HG02885 (cell line): ENCODE measurements around the gene FGFRL1.

Source experiments
- ATAC-seq: cut with Tn5 transposase; IDR thresholded peaks from one replicate; pipeline ENCODE4 v1.9.1; 2021; ENCODE audit warnings: mild to moderate bottlenecking; ENCODE audit not compliant: unreplicated experiment, poor library complexity

Gene FGFRL1

DNA sequence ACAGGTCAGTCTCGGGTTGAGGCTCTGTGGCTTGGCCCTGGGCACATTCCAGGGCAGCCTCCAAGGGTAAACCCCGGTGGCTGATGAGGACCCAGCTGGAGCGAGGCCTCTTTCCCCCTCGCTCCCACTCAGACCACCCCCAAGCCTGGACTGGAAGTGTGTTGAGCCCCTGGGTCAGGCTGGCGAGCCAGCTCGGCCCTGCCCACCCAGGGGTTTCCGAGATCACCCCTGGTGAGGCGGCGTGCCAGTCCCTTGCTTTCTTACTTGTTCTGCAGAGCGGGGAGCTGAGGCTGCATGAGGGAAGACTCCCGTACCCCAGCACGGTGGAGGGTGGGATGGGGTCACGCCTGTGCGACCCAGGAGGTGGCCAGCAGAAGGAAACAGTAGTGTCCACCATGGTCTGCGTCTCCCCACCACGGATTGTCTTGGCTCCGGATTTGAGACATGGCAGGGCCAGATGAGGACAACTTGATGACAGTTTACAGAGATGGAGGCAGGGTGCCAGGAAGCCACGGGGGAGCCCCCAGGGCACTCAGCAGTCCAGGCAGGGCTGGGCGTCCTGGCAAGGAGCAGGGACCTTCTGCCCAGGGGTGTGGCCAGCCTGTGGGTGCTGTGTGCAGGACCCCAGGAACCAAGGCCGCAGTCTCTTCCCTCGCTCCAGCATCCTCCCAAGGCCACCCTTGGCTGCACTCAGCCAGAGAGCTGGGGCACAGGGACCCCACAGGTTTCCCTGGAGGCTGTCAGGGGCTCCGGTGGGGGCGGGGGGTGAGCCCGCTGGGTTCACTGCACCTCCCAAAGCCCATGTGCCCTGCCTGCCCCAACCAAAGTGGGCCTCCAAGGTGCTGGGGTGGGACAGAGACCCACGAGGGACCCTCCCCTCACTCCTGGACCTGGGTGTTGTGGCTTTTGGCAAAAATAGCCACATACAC, 6.6 kb upstream of the FGFRL1 start:
- no peak for ATAC-seq

- no peak for ATAC-seq
Measured at GRCh38 chr4:1006856-1007255, 4.6 kb upstream of the FGFRL1 start.

- peak; percentile 12 for ATAC-seq
Measured at GRCh38 chr4:1008840-1009541, 2.4 kb upstream of the FGFRL1 start.

GRCh38 chr4:1009542-1010394, 1.7 kb upstream of the FGFRL1 start:
- ATAC-seq = peak; percentile 53

GRCh38 chr4:1010395-1011021, 918 bp upstream of the FGFRL1 start:
- ATAC-seq = peak; percentile 1

DNA sequence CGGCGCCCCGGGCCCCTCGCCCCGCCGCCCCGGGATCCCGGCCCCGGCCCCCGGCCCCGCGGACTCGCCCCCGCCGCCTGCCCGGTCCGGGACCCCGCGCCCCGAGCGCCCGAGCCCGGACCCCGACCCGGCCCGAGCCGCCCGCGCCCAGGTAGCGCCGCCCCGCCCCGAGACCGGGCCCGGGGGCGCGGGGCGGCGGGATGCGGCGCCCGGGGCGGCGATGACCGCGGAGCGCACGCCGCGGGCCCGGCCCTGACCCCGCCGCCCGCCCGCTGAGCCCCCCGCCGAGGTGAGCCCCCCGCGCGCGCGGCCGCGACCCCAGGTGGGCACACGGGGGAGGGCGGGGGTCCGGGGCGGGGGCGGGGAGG, 224 bp downstream of the FGFRL1 start:
- ATAC-seq = peak; percentile 7

DNA sequence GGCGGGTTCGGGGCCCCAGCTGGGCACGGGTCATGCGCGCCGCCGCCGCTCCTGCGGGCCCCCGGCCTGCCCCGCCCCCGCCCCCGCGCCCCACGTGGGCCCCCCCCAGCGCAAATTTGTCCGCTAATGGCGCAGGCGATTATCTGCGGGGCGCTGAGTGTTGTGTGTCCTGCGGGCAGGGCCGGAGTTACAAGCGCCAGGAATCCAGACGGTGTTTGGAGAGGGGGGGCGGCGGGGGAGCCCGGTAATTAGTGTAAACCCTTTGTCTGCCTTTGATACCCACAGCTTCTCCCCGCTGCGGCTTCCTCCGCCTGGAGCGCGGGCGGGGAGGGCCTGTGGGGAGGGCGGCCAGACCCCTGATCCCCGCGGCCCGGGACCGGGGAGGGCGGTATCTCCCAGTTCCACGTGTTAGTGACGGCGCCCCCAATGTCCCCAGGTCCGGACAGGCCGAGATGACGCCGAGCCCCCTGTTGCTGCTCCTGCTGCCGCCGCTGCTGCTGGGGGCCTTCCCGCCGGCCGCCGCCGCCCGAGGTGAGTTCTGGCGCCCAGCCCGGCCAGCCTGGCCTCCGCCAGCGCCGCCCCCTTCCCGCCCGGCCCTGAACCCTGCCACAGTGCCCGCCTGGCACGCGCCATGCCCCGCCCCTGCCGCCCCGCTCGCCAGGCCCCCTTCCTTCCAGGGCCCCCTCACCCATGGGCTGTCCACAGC, 761 bp downstream of the FGFRL1 start:
- ATAC-seq = no peak

- ATAC-seq = no peak
Measured at GRCh38 chr4:1013225-1014073, 2.0 kb downstream of the FGFRL1 start.

- no peak for ATAC-seq
Measured at GRCh38 chr4:1014291-1015167, 3.1 kb downstream of the FGFRL1 start.

- no peak for ATAC-seq
Measured at GRCh38 chr4:1015179-1015578, 3.8 kb downstream of the FGFRL1 start.

GRCh38 chr4:1015746-1016145, 4.3 kb downstream of the FGFRL1 start:
- no peak for ATAC-seq

DNA sequence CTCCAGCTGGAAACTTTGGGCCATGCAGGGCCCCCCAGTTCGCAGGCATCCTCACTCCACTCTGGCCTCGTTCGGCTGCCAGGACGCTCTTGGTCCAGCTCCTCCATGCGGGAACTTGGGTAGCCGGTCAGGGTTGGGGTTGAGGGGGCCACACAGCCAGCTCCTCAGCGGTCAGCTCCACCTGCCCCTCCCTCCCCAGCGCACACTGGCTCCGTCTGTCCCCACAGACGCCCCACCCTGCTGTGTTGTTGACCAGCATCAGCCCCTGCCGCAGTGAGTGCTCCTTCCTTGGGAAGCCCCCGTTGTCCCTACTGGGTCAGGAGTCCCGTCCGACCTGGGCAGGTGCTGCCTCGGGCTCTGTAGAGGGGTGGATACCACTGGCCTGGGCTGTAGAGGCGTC, 5.8 kb downstream of the FGFRL1 start:
- ATAC-seq = no peak

DNA sequence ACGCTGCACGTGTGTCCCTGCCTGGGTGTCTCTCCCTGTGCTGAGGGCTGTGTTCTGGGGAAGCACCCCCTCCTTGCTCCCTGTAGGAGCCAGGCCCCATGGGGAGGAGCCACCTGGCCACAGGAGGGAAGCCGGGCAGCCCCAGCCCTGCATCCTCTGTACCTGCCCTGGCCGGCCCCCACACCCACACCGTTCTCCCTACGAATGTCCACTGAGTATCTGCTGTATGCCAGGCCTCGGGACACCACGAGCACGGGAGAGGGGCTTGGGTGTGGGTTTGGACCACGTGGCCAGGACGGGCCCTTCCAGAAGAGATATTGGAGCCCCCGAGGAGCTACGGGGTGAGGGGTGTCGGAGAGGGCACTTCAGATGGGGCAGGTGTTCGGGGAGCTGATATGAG, 6.3 kb downstream of the FGFRL1 start:
- ATAC-seq = no peak

DNA sequence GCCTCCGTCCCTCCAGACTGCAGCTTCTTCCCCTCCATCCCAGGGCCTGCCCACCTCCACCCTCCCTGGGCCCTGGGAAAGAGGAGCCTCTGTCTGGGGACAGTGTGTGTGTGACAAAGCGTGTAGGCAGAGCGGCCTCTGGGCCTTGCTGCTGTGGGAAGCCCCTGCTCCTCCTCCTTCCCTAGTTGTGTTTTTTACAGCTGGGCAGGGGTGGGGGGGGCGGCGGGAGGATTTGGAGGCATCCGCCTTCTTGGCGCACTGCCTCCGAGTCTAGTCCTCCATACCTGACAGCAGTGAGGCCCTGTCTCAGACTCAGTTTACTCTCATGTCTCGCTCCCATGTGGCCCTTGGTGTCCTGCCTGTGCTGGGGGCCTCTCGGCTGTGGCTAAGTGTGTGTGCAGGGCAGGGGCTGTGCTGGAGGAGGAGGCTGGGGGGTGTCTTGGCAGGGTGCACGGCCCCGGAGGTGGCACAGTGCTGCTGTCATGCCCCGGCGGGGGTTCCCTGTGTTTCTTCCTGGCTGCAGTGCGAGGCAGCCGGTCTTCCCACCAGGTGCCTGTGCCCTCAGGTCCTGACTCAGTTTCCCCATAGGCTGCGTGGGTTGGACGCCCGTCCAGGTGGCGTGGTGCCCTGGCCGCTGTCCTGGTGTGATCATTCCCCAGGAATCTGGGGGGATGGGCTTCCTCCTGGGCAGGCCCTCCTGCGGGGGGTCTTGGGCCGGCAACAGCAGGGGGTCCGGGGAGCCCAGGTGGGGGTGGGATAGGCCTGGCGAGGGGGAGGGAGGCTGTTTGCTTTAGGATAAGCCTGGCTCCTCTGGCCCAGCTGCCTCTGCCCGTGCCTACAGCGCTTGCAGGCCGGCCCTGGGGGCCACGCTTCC, 7.0 kb downstream of the FGFRL1 start:
- ATAC-seq = no peak

- ATAC-seq = no peak
Measured at GRCh38 chr4:1019320-1019719, 7.9 kb downstream of the FGFRL1 start.

- no peak for ATAC-seq
Measured at GRCh38 chr4:1019729-1020470, 8.5 kb downstream of the FGFRL1 start.
